AG09309 (cell line): Measurements from ENCODE around the gene DNAJC6.

ENCODE experiments used
- DNase-seq: peaks from one replicate; pipeline ENCODE4 v3.0.0-alpha.2; 2010; ENCODE audit warnings: low read depth
- H3K4me3 ChIP-seq: 2 replicates; pipeline ENCODE4 v1.5.1; 2011; ENCODE audit warnings: mild to moderate bottlenecking, low read depth, low read length, moderate library complexity; ENCODE audit not compliant: control insufficient read depth
- TF ChIP-seq, protein P1 (sequence below): IDR thresholded peaks from 2 replicates; pipeline ENCODE4 v1.5.1; 2011; ENCODE audit warnings: mild to moderate bottlenecking, low read depth, low read length, inconsistent platforms; ENCODE audit not compliant: insufficient read depth, control insufficient read depth; ENCODE audit errors: missing control alignments

DNAJC6 gene

DNA sequence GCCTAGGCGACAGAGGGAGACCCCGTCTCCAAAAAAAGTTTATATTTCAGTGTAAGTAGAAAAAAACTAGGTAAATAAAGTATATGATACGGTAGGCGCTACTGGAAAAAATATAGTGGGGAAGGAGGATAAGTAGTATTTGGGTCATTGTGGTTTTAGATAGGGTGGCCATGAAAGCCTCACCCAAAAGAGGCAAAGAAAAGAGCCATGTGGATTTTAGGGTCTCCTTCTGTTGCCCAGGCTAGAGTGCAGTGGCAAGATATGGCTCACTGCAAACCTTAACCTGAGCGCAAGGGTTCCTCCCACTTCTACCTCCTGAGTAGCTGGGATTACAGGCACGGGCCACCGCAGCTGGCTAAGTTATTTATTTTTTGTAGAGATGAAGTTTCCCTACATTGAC, 128.3 kb downstream of the DNAJC6 start:
- no peak for DNase-seq
- no peak overlapping the region for H3K4me3 ChIP-seq
- TF ChIP-seq, protein P1, sequence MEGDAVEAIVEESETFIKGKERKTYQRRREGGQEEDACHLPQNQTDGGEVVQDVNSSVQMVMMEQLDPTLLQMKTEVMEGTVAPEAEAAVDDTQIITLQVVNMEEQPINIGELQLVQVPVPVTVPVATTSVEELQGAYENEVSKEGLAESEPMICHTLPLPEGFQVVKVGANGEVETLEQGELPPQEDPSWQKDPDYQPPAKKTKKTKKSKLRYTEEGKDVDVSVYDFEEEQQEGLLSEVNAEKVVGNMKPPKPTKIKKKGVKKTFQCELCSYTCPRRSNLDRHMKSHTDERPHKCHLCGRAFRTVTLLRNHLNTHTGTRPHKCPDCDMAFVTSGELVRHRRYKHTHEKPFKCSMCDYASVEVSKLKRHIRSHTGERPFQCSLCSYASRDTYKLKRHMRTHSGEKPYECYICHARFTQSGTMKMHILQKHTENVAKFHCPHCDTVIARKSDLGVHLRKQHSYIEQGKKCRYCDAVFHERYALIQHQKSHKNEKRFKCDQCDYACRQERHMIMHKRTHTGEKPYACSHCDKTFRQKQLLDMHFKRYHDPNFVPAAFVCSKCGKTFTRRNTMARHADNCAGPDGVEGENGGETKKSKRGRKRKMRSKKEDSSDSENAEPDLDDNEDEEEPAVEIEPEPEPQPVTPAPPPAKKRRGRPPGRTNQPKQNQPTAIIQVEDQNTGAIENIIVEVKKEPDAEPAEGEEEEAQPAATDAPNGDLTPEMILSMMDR, result no peak

DNA sequence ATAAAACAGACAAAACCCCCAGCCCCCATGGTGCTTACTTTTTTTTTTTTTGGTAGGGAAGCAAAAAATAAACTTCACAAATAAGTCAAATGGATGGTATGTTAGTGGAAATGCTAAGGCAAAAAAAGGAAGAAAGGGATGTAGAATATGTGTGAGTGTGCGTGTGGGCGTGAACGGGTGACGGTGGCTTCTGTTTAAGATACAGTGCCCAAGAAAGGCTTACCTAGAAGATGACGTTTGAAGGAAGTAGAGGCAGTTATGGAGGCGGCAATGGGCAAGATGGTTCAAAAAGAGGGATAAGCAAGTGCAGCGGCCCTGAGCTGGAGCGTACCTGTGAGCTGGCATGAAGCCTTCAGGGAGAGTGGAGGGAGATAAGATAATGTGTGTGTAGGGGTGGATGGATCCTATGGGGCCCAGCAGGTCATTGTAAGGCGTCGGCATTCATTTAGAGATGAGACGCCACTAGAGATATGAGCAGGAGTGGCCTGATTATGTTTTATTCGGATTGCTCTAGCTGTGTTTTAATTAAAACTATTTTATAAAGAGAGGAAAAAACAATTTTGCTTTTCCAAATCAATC, 131.1 kb downstream of the DNAJC6 start:
- DNase-seq, result no peak
- H3K4me3 ChIP-seq, result no peak overlapping the region
- TF ChIP-seq, protein P1, result no peak

DNA sequence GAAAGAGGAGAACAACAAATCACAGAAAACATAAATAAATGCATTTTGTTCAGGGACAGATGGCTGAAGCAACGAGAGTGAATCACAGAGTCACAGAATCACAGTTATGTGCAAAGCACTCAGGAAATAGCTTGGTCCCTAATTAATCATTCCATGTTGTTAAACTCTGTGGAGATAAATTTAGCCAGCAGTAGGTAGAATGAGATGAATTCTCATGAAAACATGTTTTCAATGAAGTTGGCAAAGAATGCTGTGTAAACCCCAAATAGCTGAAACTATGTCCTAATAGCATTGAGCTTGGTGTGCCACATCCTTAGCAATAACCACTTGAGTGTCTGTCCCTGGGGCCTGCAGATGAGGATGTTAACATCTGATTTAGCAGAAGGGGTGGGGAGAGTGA, 131.6 kb downstream of the DNAJC6 start:
- TF ChIP-seq, protein P1, result no peak
- DNase-seq, result no peak
- no peak overlapping the region for H3K4me3 ChIP-seq

DNA sequence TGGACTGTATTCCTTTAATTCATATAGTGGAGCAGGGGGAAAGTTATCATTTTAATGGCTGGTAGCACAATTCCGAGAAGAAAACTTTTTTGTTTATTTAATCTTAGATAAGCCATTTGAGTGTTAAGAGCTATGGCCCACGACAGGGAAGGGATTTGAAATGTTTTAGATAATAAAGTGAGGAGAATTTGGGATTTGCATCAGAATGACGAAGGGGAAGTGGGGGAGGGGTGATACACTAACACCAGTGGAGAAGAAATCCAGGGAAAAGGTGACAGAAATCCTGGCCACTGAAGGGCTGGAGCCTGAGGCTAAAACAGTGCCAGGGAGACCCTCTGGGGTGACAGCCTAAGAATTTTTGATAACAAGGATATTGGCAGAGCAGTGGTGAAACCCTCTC, 132.1 kb downstream of the DNAJC6 start:
- no peak overlapping the region for H3K4me3 ChIP-seq
- TF ChIP-seq, protein P1, result no peak
- DNase-seq, result no peak

DNA sequence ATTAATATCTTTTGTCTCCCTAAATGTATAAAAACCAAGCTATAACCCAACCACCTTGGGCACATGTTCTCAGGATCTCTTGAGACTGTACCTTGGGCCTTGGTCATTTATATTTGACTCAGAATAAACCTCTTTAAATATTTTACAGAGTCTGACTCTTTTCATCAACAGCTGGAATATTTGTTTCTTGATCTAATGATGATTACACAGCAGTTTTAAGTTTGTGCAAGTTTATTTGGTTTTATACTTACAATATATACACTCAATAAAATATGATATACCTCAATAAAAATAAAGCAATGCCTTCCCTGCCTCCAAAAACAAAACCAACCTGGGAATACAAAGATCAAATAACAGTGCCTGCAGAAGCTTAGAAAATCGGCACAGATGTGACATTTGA, 133.1 kb downstream of the DNAJC6 start:
- TF ChIP-seq, protein P1, result no peak
- no peak overlapping the region for H3K4me3 ChIP-seq
- no peak for DNase-seq

DNA sequence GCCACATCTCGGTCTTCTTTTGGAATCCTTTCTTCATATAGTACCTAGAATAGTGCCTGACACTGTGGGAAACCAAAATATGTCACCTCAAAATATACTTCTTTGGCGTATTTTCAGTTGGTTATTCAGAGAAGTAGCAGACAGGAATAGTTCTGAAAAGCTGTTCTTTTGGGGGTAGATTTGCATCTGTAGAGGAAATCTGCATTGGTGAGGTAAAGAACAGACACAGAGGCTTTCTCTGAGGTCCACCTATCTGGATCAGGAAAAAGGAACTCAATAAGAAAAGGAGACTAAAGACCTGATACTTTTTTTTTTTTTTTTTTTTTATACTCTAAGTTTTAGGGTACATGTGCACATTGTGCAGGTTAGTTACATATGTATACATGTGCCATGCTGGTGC, 134.3 kb downstream of the DNAJC6 start:
- DNase-seq, result no peak
- no peak overlapping the region for H3K4me3 ChIP-seq
- TF ChIP-seq, protein P1, result no peak
